ENCODE measurements around the gene HSPH1.

HSPH1 gene

DNA sequence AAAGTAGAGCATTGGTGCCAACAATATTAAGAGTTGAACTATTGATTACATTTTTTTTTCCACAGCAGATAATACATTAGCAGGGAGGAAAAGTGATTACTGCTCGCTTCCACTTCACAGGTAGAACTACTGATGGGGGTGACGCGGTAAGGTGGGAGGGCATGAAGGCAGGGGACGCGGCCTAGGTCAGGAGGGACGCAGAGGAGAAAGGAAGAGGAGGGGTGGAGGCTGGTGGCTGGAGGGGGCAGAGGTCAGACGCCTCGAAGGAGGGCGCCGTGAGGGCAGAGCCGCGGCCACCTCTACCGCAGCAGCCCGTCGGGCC, 37.8 kb upstream of the HSPH1 start:
- H3K27me3 ChIP-seq (ENCODE audit: insufficient read depth, low read length): no peaks in the 10 kb centered on the region
- no peak overlapping the region for H3K27ac ChIP-seq (ENCODE audit: low read depth, low read length)
- no peaks in the 10 kb centered on the region for H3K36me3 ChIP-seq (ENCODE audit: insufficient read depth, low read length)
- H3K79me2 ChIP-seq (ENCODE audit: control insufficient read depth, insufficient read depth, low read length, unreplicated experiment): no peaks in the 10 kb centered on the region
- H2AFZ ChIP-seq (ENCODE audit: low read length, unreplicated experiment): no peak overlapping the region
- peaks cover 13% of the 10 kb centered on the region for H3K4me1 ChIP-seq (ENCODE audit: control insufficient read depth, insufficient read depth, low read length, unreplicated experiment)
- peak overlapping the region; percentile 78 for H3K4me3 ChIP-seq (ENCODE audit: low read depth, low read length)

DNA sequence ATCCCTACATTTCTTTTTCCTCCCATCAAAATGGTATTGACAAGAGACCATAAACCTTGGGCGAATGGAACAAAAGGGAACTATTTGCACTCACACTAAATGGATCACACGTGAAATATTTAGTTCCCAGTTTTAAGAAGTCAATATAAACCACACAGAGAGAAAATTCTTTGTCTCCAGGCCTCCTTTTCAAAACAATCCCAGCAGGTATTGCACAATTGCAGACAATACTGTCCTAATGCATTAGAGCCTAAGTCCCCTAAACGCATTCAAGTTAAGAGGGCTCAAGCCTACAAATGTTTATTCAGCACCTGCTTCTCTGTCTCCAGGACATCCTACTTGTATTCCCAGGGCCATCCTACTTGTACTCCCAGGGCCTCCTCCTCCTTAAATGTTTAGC, 36.8 kb upstream of the HSPH1 start:
- peaks cover 10% of the 10 kb centered on the region for H3K4me1 ChIP-seq (ENCODE audit: control insufficient read depth, insufficient read depth, low read length, unreplicated experiment)
- no peaks in the 10 kb centered on the region for H3K79me2 ChIP-seq (ENCODE audit: control insufficient read depth, insufficient read depth, low read length, unreplicated experiment)
- H3K27me3 ChIP-seq (ENCODE audit: insufficient read depth, low read length): no peaks in the 10 kb centered on the region
- H3K36me3 ChIP-seq (ENCODE audit: insufficient read depth, low read length): no peaks in the 10 kb centered on the region
- H2AFZ ChIP-seq (ENCODE audit: low read length, unreplicated experiment): no peak overlapping the region
- H3K27ac ChIP-seq (ENCODE audit: low read depth, low read length): no peak overlapping the region
- no peak overlapping the region for H3K4me3 ChIP-seq (ENCODE audit: low read depth, low read length)

DNA sequence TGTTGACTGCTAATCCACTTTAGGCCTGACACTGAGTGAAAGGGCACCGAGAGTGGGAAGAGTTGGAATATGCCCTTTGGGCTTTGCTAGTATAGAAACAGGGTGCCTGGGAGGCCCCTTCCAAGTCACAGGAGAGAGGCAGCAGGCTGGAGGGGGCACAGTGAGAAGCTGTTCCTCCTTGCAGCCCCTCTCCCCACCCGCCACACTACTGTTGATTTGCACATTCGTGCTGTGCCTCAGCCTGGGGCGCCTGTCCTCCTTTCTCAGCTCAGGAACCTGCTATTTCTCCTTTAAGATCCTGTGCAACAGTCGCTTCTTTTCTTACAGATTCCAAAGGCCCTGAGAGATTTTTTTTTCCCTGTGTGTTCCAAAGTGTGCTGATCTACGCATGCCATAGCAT, 35.3 kb upstream of the HSPH1 start:
- Histone ChIP-seq H3K4me1 (ENCODE audit: control insufficient read depth, insufficient read depth, low read length, unreplicated experiment) (peaks cover 10% of the 10 kb centered on the region), H3K36me3 (ENCODE audit: insufficient read depth, low read length) (no peaks in the 10 kb centered on the region), H3K27me3 (ENCODE audit: insufficient read depth, low read length) (peaks cover 1% of the 10 kb centered on the region), H3K79me2 (ENCODE audit: control insufficient read depth, insufficient read depth, low read length, unreplicated experiment) (no peaks in the 10 kb centered on the region), H3K4me3 (ENCODE audit: low read depth, low read length) (no peak overlapping the region), H3K27ac (ENCODE audit: low read depth, low read length) (no peak overlapping the region), H2AFZ (ENCODE audit: low read length, unreplicated experiment) (no peak overlapping the region)

DNA sequence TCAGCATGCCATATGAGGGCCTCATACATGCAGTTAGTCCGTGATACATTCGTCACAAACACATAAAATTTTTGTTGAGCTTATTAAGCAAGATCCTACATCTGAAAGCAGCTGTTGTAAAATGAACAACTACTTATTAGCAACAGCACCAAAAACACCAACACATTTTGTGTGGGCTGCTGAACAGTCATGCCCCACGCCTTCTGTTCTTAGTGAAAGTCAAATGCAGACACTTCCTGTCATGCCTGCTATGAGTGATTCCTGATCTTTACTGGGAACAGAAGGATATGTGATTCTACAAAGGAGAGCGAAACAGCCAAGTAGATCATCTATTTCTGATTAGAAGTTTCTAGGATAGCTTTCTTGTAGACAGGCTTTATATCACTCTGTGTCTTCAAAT, 33.9 kb upstream of the HSPH1 start:
- Histone ChIP-seq H3K27ac (ENCODE audit: low read depth, low read length) (no peak overlapping the region), H3K79me2 (ENCODE audit: control insufficient read depth, insufficient read depth, low read length, unreplicated experiment) (no peaks in the 10 kb centered on the region), H3K36me3 (ENCODE audit: insufficient read depth, low read length) (no peaks in the 10 kb centered on the region), H3K4me3 (ENCODE audit: low read depth, low read length) (no peak overlapping the region), H3K4me1 (ENCODE audit: control insufficient read depth, insufficient read depth, low read length, unreplicated experiment) (no peaks in the 10 kb centered on the region), H2AFZ (ENCODE audit: low read length, unreplicated experiment) (no peak overlapping the region), H3K27me3 (ENCODE audit: insufficient read depth, low read length) (peaks cover 5% of the 10 kb centered on the region)

DNA sequence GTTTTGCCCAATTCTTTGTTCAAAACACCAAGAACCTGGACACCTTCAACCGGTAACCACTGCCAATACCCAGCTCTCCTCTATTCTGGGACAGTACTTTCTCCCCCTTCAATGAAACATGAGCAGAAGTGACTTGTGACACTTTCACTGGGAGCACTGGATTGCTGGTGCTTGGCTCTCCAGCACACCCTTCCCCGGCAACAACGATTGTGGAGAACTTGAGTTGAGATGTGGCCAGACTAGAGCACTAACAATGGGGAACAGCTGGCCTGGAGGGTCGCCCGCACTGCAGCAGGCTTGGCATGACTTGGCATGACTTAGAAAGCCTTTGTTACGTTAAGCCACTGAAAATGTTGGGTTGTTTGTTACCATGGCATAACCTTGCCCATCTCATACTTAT, 30.6 kb upstream of the HSPH1 start:
- no peak overlapping the region for H3K27ac ChIP-seq (ENCODE audit: low read depth, low read length)
- no peaks in the 10 kb centered on the region for H3K4me1 ChIP-seq (ENCODE audit: control insufficient read depth, insufficient read depth, low read length, unreplicated experiment)
- H3K36me3 ChIP-seq (ENCODE audit: insufficient read depth, low read length): no peaks in the 10 kb centered on the region
- H3K4me3 ChIP-seq (ENCODE audit: low read depth, low read length): no peak overlapping the region
- peaks cover 29% of the 10 kb centered on the region for H3K27me3 ChIP-seq (ENCODE audit: insufficient read depth, low read length)
- no peak overlapping the region for H2AFZ ChIP-seq (ENCODE audit: low read length, unreplicated experiment)
- no peaks in the 10 kb centered on the region for H3K79me2 ChIP-seq (ENCODE audit: control insufficient read depth, insufficient read depth, low read length, unreplicated experiment)

DNA sequence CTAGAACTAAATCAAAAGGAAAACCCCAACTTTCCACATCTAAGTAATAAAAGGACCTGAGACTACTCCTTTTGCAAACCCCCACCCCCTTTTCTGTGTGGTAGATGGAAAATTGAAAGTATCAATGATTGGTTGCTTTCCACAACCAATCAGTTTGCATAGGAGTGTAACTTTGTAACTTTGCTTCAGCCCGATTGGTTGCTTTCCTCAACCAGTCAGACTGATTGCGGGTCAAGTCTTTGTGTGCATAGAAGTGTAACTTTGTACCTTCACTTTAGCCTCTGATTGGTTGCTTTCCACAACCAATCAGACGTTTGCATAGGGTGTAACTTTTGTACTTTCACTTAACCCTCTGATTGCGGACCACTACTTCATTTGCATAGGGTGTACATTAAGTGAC, 30.0 kb upstream of the HSPH1 start:
- Histone ChIP-seq H2AFZ (ENCODE audit: low read length, unreplicated experiment) (no peak overlapping the region), H3K36me3 (ENCODE audit: insufficient read depth, low read length) (no peaks in the 10 kb centered on the region), H3K27me3 (ENCODE audit: insufficient read depth, low read length) (peaks cover 29% of the 10 kb centered on the region), H3K79me2 (ENCODE audit: control insufficient read depth, insufficient read depth, low read length, unreplicated experiment) (no peaks in the 10 kb centered on the region), H3K4me3 (ENCODE audit: low read depth, low read length) (no peak overlapping the region), H3K27ac (ENCODE audit: low read depth, low read length) (no peak overlapping the region), H3K4me1 (ENCODE audit: control insufficient read depth, insufficient read depth, low read length, unreplicated experiment) (no peaks in the 10 kb centered on the region)

DNA sequence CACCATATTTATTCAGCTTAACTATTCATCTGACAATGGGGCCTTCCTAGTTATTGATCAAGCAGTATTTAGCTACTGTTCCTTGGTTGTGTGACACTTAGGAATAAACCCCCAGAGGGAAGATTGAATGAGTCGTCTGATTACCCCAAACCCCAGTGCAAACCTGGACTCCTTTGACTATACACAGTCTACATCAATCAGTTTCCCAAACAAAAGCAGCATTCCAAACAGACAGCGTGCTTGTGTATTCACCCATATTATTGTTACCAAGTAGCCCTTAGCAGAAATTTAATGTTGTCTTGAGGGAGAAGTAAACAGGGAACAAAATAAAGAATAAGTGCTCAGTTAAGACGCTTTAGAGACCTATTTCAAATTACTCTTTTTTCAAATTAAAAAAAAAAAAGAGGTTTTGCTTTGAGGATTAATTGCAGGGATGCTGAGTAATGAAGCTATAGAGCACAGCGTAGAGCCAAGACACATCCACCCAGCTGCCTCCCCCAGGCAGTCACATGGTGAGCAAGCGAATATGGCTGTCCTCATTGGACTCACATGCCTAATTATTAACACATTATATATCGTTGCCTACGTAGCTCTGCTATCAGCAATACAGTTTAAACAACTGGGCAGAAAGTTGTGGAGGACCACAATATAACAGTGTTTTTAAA, 23.4 kb upstream of the HSPH1 start:
- Histone ChIP-seq H3K4me3 (ENCODE audit: low read depth, low read length) (no peak overlapping the region), H3K36me3 (ENCODE audit: insufficient read depth, low read length) (no peaks in the 10 kb centered on the region), H3K27ac (ENCODE audit: low read depth, low read length) (no peak overlapping the region), H3K4me1 (ENCODE audit: control insufficient read depth, insufficient read depth, low read length, unreplicated experiment) (no peaks in the 10 kb centered on the region), H3K79me2 (ENCODE audit: control insufficient read depth, insufficient read depth, low read length, unreplicated experiment) (no peaks in the 10 kb centered on the region), H3K27me3 (ENCODE audit: insufficient read depth, low read length) (peaks cover 19% of the 10 kb centered on the region), H2AFZ (ENCODE audit: low read length, unreplicated experiment) (no peak overlapping the region)

DNA sequence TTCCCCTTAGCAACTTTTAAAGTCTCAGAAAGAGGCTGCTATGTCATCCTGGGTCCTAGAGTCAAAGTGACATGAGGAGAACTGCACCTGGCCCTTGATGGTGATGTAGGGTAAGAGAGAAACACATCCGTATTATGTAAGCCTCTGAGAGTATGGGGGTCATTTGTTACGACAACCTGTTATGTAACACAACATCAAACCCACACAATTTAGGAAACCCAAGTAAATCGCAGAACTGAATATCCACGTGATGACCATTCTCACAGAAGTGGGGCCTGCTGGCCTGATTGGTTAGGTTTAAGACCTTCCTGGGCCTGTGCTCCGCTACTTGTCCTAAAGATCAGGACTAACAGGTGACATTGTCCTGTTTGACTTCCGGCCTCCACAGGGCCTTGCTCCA, 22.7 kb upstream of the HSPH1 start:
- Histone ChIP-seq H3K27me3 (ENCODE audit: insufficient read depth, low read length) (peaks cover 12% of the 10 kb centered on the region), H3K79me2 (ENCODE audit: control insufficient read depth, insufficient read depth, low read length, unreplicated experiment) (no peaks in the 10 kb centered on the region), H3K36me3 (ENCODE audit: insufficient read depth, low read length) (no peaks in the 10 kb centered on the region), H3K4me1 (ENCODE audit: control insufficient read depth, insufficient read depth, low read length, unreplicated experiment) (no peaks in the 10 kb centered on the region), H3K27ac (ENCODE audit: low read depth, low read length) (no peak overlapping the region), H3K4me3 (ENCODE audit: low read depth, low read length) (no peak overlapping the region), H2AFZ (ENCODE audit: low read length, unreplicated experiment) (no peak overlapping the region)

DNA sequence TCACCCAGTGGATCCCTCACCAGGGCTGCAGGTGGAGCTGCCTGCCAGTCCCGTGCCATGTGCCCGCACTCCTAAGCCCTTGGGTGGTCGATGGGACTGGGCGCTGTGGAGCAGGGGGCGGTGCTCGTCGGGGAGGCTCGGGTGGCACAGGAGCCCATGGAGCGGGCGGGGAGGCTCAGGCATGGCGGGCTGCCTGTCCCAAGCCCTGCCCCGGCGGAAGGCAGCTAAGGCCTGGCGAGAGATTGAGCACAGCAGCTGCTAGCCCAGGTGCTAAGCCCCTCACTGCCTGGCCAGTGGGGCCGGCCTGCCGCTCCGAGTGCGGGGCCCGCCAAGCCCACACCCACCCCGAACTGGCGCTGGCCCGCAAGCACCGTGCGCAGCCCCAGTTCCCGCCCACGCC, 21.3 kb upstream of the HSPH1 start:
- Histone ChIP-seq H3K4me1 (ENCODE audit: control insufficient read depth, insufficient read depth, low read length, unreplicated experiment) (no peaks in the 10 kb centered on the region), H3K79me2 (ENCODE audit: control insufficient read depth, insufficient read depth, low read length, unreplicated experiment) (no peaks in the 10 kb centered on the region), H2AFZ (ENCODE audit: low read length, unreplicated experiment) (no peak overlapping the region), H3K4me3 (ENCODE audit: low read depth, low read length) (no peak overlapping the region), H3K27me3 (ENCODE audit: insufficient read depth, low read length) (no peaks in the 10 kb centered on the region), H3K27ac (ENCODE audit: low read depth, low read length) (no peak overlapping the region), H3K36me3 (ENCODE audit: insufficient read depth, low read length) (no peaks in the 10 kb centered on the region)

DNA sequence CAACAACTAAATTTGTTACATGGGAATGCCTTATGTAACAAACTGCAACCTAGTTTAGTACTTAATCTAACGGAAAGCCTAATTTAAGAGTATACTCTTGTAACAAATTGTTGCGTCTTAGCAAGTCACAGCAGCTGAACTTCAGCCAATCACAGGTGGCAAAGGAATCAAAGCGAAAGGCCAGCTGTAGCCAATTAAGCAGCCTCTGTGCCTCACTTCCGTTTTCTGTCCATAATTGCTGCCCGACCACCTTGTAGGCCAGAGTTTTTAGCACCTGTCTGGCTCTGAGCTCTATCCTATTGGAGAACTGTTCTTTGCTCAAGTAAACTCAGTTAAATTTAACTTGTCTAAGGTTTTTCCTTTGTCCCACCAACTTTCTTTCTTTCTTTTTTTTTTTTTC, 18.1 kb upstream of the HSPH1 start:
- no peaks in the 10 kb centered on the region for H3K36me3 ChIP-seq (ENCODE audit: insufficient read depth, low read length)
- H3K27ac ChIP-seq (ENCODE audit: low read depth, low read length): no peak overlapping the region
- no peaks in the 10 kb centered on the region for H3K4me1 ChIP-seq (ENCODE audit: control insufficient read depth, insufficient read depth, low read length, unreplicated experiment)
- no peak overlapping the region for H2AFZ ChIP-seq (ENCODE audit: low read length, unreplicated experiment)
- no peaks in the 10 kb centered on the region for H3K79me2 ChIP-seq (ENCODE audit: control insufficient read depth, insufficient read depth, low read length, unreplicated experiment)
- no peaks in the 10 kb centered on the region for H3K27me3 ChIP-seq (ENCODE audit: insufficient read depth, low read length)
- no peak overlapping the region for H3K4me3 ChIP-seq (ENCODE audit: low read depth, low read length)

DNA sequence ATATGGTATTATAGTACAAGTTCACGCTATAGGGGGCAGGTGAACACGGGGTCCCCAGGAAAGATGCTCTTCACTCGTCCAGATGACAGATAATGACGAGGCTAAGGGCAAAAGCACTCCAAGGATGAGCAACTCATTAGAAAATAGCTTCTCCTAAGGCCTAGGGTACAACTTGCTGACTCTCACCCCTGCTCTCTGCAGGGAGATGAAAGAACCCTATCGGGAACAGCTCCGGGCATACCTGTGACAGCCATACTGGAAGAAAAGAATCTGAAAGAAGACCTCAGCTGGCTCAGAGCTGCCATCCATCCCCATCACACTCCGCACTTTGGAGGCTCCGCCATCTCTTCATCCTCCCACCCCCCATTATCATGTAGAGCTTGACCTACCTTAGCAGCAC, 17.5 kb upstream of the HSPH1 start:
- H3K4me1 ChIP-seq (ENCODE audit: control insufficient read depth, insufficient read depth, low read length, unreplicated experiment): no peaks in the 10 kb centered on the region
- H2AFZ ChIP-seq (ENCODE audit: low read length, unreplicated experiment): no peak overlapping the region
- no peak overlapping the region for H3K27ac ChIP-seq (ENCODE audit: low read depth, low read length)
- H3K36me3 ChIP-seq (ENCODE audit: insufficient read depth, low read length): no peaks in the 10 kb centered on the region
- H3K4me3 ChIP-seq (ENCODE audit: low read depth, low read length): no peak overlapping the region
- no peaks in the 10 kb centered on the region for H3K79me2 ChIP-seq (ENCODE audit: control insufficient read depth, insufficient read depth, low read length, unreplicated experiment)
- no peaks in the 10 kb centered on the region for H3K27me3 ChIP-seq (ENCODE audit: insufficient read depth, low read length)
